Stimulated activated naive CD4-positive, alpha-beta T cell (primary cell): ENCODE data around the gene RAB11FIP4.
A peak's percentile ranks its signal among the peaks of the same experiment; 100 is the strongest.

Experiments
- DNase-seq, 6 experiments: peaks; one replicate each; lab custom pipeline; 2025; lab: John Stamatoyannopoulos, UW

Gene RAB11FIP4

DNA sequence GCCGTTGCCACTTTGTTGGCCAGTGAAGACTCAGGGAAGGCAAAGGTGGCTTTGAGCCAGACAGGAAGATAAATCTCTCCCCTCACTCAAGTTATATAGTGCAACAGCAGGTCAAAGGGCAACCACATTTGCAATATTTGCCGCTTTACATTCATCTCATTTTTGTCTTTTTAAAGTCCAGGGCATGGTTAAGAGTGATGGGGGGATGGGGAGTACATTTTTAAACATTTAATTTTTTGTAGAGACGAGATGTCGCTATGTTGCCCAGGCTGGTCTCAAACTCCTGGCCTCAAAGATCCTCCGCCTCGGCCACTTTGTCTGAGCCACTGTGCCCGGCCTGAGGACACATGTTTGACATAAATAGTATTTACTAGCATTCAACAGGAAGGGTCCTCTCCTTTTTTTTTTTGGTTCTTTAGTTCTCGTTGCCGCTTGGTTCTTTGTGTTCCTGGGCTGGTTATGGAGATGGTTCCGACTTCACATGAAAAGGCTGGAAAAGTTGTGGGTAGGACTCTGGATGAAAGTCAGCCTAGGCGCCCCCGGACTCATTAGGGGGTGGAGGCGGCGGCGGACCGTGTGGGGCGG is 95.7 kb downstream of the RAB11FIP4 start:
- DNase-seq = peak in 1 of 6 experiments; percentile 50

DNA sequence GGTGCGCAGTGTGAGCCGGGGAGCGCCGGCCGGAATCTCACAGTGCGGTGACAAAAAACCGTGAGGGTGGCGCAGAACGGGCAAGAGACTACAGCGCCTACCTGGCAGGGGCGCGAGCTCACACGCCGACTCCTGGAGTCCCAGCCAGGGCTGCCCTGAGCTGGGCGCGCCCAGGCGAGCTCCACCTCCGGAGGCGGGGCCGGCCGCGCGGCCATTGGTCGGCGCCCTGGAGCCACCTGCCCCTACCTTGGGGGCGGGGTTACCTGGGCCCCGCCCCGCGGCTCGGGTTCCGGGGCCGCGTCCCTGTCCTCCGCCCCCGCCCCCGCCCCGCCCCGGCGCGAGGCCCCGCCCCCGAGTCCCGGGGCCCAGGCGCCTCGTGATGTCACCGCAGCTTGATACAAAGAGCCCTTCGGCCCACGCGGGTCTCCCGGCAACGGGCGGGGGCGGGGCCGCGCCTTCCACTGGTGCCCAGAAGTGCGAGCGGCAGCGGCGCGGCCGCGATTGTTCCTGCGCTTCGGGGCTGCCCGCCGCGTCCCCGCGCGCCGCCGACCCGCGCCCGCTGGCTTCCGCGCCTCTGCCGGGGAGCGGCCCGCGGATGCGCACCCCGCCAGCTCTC is 96.3 kb downstream of the RAB11FIP4 start:
- peak; percentile 92 to 97 (median 96) for DNase-seq

DNA sequence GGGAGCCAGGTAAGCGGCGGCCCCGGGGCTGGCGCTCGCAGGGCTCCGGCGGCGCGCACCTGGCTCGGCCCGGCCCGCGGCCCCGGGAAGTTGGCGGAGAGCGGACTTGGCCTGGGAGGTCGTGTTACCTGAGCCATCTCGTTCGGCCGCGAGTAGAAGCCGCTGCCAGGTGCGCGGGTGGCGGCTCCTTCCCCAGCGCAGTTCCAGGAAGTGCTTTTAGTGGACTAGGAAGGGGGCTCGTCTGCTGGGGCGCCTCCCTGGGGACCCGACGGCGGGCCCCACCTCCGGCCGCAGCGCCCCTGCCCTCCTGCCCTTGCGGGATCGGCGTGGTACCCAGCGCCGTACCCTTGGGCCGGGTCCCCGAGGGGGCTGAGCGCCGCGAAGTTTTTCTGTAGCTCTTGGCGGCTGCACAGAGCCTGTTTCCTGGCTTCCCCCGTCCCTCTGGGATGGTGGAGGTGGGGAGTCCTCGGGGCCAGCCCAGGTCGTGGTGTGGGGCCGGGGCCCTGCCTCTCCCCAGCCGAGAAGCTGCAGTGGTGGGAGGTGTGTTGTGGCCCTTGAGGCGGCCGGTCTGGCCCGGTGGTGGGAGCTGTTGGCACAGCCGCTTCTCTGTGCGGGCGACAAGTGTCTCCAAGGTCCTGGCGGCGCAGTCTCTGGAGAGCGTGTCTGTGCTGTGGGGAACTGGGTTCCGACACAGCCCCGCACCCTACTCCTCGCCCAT is 96.9 kb downstream of the RAB11FIP4 start:
- peak in 3 of 6 experiments; percentile 47 to 64 (median 52) for DNase-seq

DNA sequence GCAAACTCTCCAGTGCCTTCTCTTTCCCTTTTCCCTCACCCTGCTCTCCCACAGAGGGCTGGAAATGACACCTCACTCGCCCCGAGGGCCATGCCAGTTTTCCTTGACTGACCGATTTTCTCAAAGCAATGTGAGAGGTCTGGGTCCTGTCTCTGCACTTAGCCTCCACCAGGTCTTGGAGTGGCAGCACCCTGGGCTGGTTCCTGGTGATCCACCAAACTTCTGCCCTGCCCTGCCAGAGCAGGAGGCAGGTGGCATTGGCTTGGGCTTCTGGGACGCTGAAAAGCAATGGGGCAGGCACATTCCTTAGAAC is 97.5 kb downstream of the RAB11FIP4 start:
- DNase-seq = peak in 2 of 6 experiments; percentile 44 to 47

DNA sequence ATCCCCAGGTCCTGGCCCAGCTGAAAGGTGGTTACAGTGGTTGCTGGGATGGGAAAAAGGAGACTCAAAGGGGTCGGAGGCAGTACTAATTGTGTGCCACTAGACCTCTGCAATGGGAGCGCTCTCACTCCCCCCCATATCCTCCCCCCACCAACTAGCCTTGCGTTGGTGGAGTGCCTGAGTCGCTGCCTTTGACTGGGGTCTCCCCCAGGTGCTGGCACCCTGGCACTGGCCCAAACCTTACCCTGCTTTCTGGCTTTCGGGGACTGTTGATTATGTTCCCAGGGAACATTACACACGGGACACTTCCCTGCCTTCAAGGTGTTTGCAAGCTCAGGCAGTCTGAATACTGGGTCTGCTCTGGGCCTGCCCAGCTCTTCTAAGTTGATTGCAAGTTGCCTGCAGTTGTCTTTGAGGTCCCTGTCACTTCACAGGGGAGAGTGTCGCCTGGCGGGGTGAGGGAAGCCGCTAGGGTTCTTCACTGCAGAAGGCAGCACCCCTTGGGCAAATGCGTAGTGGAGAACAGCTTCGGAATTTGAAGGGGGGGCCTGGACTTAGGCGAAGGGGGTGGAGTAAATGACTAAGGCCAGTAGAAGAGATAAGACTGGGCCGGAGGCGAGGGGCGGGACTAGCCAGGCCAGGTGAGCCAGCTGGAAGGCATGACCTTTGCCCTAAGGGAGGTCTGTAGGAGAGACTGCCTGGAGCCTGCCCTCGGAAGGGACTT is 98.0 kb downstream of the RAB11FIP4 start:
- peak; percentile 21 to 58 (median 36) for DNase-seq

DNA sequence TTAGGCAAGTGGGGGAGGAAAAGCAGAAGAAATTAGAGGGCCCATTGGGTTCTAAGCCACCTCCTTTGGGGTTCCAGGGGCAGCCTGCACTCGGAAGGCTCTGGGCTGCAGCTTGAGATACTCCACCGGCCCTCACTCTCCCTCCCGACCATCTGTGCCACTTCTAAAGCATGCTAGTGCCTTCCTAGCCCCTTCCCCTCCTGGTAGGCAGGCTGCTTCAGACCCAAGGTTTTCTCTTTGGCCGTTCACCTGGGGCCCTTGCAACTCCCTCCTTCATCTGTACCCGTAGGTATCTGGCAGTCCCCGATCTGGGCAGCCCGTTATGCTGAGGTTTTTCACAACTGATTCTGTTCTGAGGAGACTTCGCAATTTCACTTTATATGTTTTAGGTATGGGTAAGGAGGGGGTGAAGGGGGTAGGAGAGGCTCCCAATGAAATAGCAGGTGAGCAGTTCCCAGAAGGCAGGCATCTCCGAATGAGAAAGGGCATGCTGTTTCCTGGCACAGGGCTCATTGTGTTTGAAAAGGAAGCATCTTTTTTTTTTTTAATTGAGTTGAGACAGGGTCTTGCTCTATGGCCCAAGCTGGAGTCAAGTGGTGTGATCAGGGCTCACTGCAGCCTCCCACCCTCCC is 98.7 kb downstream of the RAB11FIP4 start:
- no peak for DNase-seq

DNA sequence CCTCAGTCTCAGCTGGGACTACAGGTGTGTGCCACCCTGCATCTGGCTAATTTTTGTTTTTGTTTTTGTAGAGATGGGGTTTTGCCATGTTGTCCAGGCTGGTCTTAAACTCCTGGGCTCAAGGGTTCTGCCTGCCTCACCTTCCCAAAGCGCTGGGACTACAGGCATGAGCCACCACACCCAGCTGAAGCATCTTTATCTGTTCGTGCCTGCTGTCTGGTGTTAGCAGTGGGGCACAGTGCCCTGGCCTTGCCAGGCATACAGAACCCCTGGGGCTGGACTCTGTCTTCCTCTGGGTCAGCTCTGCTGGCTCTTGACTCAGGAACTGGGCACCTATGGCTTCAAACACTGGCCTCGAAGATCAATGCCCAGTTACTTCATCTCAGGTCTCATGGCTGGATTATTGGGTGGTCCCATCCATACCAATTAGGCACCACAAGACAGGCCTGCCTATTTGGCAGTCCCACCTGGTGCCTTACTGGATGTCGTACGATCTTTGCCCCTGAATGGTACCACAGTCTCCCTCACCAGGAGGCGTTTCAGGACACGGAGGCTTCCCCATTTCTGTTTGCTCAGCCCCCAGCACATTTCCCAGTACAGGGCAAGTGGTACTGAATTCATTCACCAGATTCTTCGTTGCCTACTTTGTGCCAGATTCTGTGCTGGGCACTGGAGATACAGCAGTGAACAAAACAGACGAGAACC is 99.3 kb downstream of the RAB11FIP4 start:
- no peak for DNase-seq

DNA sequence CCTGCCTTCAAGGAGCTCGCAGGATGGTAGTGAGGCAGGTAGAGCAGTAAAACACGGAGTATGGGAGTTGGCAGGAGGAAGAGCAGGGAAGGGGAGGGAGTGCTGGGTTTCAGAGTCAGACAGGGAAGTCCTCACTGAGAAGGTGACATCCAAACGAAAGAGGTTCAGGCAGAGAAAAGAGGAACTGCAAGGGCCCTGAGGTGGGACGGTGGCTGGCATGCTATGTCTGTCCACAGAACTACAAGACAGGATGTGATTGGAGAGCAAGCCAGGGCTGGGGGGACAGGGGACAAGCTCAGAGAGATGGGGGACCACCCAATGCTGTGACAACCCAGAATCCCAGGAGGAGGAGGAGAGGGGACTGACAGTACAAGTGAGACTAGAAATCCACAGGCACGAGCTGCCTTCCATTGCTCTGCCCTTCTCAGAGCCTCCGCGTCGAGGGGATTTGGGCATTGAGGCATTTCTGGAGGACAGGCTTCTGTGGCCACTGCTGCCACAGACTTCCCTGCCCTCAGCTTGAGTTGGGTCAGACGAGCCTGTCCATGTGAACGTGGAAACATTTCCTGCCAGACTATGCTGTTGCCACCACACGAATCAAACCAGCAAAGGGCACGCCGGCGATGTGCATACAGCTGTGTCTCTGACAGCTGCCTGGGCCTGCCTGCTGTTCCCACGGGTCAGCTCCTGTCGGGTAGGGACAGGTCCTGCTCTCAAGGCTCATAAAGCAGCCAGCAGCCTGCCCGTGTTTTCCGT is 100.1 kb downstream of the RAB11FIP4 start:
- DNase-seq = no peak

DNA sequence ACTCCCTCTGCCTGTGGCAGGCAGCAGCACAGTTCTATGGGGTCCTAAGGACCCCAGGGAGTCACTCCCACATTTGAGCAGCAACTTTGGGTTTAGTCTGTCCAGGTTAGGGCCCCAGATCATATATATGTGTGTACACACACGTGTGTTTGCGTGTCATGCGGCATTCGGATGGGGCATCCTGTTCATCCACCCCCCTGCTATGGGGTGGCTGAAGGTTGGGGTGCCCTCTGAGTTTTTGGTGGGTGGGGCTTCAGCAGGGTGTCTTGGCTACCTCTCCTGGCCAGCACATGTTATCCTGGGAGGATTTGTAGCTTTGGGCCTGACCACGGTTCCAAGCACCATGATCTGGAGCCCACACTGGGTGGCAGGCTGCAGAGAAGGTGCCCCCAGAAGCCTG is 100.7 kb downstream of the RAB11FIP4 start:
- DNase-seq = no peak

DNA sequence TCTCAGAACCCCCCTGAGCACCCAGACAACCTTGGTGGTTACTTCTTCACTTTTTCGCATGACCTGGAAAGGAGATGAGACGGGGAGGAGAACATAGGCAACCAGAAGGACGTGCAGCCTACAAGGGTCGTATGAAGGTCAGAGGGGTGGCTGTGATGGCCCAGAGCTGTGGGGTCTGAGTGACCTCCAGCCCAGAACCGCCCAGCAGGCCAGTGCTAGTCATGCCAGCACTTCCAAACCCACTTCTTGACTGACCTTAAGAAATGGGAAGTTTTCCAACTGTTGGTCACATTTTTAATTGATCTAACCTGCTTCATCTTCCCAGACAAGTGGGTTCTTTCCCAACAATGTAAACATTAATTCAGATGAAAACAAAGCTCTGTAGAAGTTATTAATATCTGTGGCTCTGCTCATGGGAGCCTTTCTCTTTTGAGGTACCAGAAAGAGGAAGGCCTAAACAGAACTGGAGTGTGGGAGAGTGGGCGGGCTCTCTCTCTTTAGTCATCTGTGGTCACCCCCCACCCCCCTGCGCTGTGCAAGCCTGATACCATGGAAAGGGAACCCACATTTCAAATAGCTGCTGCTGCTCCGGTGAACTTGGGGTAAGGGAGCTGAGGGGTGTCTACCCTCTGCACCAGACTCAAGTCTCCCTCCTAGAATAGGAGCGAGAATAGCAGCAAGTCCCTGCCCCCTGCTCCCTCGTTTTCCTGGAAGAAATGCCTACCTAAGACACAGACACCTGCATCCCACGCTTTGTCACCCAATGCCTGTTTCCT is 101.6 kb downstream of the RAB11FIP4 start:
- peak in 3 of 6 experiments; percentile 13 to 24 (median 16) for DNase-seq

DNA sequence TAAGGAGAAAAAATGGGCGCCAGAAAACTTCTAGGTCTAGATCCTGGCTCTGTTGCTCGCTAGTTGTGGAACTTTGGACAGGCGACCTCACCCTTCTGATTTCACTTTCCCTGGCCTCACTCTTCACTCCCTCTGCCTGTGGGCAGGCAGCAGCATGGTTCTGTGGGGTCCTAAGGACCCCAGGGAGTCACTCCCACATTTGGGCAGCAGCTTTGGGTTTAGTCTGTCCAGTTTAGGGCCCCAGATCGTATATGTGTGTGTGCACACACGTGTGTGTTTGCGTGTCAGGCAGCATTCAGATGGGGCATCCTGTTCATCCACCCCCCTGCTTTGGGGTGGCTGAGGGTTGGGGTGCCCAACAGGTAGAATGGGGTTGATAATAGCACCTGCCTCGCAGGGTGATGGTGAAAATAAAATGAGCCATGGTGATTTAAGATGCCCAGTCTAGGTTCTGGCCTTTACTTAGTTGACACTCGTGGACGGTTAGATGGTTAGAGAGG is 102.2 kb downstream of the RAB11FIP4 start:
- peak in 2 of 6 experiments; percentile 44 to 48 for DNase-seq

DNA sequence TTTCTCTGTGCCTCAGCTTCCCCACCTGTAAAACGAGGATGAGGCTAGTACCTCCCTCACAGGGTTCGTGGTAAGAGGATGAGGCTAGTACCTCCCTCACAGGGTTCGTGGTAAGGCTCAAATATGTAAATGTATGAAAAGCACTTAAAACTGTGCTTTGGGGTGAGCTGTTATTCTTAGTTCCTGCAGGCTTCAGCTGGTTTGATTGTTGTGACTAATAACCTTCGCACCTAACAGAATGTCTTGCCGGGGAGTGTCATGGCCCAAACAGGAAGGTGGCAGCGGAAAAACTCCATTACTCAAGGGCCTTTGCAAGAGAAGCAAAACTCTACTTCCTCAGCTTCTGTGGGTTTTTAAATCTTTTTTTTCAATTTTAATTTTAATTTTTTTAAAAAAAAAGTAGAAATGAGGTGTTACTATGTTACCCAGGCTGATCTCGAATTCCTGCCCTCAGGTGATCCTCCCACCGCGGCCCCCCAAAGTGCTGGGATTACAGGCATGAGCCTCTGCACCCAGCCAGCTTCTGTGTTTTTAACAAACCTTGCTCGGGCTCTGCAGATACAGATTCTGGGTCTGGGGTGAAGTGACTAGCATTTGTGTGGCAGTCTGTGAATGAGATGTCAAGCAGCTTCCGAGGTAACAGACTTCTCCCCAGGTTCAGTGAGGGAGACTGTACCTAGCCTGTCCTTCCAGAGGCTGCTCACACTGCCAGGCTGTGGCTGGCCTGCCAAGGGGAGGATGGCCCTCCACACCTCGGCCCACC is 103.0 kb downstream of the RAB11FIP4 start:
- peak; percentile 32 to 78 (median 54) for DNase-seq

DNA sequence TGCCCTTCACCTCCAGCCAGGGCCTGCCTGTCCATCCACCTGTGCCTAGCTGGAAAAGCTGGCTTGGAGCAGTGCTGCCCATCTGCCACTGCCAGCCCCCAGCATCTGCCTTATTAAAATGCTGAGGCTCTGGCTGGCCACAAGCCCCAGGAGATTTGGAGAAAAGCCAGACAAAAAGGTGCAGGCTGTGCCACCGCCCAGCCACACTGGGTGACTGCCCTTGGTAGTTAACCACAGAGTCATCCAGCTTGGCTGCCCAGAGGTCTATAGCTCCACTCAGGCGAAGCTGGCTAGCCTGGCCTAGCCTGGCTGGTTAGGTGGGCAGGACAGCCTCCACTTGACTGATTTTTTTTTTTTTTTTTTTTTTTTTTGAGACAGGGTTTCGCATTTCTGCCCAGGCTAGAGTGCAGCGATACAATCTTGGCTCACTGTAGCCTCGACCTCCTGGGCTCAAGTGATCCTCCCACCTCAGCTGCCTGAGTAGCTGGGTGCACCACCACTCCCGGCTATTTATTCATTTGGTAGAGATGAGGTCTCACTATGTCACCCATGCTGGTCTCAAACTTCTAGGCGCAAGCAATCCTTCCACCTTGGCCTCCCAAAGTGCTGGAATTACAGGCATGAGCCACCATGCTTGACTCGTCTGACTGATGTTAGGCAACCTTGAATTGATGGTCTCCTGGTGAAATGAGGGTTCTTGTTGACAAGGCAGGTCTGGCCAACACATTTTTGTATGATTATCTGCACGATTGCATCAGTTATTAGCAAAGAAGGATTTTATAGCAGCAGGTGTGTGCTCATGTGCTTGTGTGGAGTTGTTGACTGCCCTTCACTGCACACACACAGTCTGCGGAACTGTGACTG is 103.8 kb downstream of the RAB11FIP4 start:
- no peak for DNase-seq

DNA sequence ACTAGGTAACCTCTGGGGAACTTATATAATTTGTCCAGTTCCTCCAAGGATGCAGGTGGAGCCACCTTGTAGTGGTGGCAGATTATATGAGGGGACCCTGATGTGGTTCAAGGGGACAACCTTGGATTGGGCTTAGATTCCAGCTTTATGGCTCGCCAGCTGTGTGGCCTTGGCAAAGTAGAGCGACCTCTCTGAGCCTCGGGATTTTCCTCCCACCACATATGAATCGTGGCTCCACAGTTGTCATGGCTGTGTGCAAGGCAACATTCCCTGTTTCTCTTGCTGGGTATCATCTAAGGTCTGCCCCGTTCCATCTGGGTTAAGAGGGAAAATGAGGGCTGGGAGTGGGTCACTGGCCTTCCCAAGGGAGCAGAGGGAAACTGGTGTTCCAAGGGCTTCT is 104.6 kb downstream of the RAB11FIP4 start:
- DNase-seq = no peak

DNA sequence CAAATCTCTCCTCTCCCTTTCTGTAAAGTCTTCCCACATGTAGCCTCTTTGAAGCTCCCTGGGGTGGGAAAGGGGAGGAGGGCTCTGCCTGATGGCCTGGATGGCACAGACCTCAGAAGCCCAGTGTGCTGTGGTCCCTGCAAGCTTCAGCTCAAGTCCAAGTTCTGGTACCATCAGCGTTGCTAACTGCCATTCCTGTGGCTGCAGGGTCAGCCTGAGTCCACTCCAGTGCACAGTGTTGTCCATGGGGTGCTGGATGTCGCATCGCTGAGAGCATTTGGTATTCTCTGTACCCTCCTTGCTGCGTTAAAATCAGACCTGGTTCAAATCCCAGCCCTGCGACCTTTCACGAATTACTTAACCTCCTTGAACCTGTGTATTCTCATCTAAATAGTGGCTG is 105.1 kb downstream of the RAB11FIP4 start:
- DNase-seq = no peak

DNA sequence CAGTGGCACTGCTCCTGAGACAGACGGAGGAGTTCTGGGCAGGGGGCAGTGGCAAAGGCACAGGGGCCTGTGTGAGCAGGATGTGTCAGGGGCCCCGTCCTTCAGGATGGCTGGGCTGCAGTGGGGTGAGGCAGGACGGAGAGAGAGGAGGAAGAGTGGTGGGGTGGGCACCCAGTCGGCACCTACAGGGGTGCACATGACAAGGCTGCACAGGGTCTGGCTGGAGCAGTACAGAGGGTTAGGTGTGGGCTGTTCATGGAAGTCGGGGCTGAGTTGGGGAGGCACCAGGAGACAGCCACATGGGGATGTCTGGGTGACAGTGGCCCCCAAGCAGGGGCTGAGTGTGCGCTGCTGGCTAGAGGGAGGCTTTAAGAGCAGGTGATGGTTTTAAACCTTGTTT is 106.0 kb downstream of the RAB11FIP4 start:
- DNase-seq = no peak

DNA sequence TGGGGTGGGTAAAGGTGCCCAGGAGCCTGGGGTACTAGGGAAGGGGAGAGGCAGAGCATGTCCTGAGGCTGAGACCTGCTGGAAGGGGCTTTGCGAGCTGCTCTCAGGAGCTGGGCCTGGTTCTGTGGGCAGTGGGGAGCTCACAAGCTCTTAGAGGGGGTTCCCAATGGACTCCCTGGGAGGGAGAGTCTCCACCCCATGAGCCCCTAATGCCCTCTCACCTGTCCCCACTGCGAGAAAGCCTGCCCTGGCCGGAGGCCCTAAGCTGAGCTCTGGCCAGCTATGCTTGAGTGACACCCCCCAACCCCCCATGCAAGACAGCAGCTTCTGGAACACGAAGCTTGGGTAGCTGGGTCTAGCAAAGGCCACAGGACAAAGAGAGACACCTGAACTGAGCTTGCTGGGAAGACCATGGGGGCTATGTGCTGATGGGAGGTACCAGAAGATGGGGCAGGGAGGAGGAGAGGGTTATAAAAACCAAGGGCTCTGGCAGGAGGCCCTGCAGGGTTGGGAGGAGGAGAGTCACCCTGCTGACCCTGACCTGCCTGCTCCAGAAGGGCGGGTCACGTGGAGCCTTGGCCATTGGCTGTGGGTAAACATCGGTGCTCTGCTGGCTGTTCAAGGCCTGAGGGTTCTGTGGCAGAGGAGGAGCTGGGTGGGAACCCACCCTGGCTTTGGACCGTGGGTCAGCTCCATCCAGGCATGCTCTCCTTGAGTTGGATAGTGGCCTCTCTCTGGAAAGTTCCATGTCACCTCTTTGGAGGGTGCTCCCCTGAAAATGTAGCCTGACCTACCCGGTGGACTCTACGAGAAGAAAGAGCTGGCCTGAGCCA is 106.7 kb downstream of the RAB11FIP4 start:
- no peak for DNase-seq
